Keratinocyte (primary cell): ENCODE data around the gene RNF44. TPM values are rescaled to one million over a fixed set of nuclear protein-coding genes. Genes with fewer than 3 reads are reported as not detected.

Experiments used
- DNase-seq: peaks from one replicate; pipeline ENCODE4 v3.0.0-alpha.2; 2011; ENCODE audit warnings: low read depth, missing footprints, low spot score
- FAIRE-seq: peaks from 2 replicates; lab custom pipeline; 2011; peaks lifted over from hg19 to GRCh38; lab: Jason Lieb, UNC
- H2AFZ ChIP-seq: 2 replicates; pipeline ENCODE4 v1.6.0; 2012; ENCODE audit warnings: low read length, control low read depth, inconsistent platforms; ENCODE audit not compliant: control insufficient read depth
- H3K27ac ChIP-seq: 2 replicates; pipeline ENCODE4 v1.5.1; 2011; ENCODE audit warnings: low read length; ENCODE audit not compliant: control insufficient read depth, insufficient read depth
- H3K27me3 ChIP-seq: 3 replicates; pipeline ENCODE4 v1.6.0; 2011; ENCODE audit warnings: low read length; ENCODE audit not compliant: control insufficient read depth, insufficient read depth; ENCODE audit errors: extremely low read depth
- H3K36me3 ChIP-seq, 2 experiments: 2 replicates in 1 of 2; 3 replicates in 1 of 2; pipeline ENCODE4 v1.5.1; 2011; ENCODE audit warnings: low read length in 2 of 2, mild to moderate bottlenecking in 1 of 2; ENCODE audit not compliant: control insufficient read depth in 2 of 2, insufficient read depth in 2 of 2; ENCODE audit errors: extremely low read depth in 1 of 2
- H3K4me1 ChIP-seq: 3 replicates; pipeline ENCODE4 v1.5.1; 2011; ENCODE audit warnings: low read length; ENCODE audit not compliant: control insufficient read depth, insufficient read depth; ENCODE audit errors: extremely low read depth
- H3K4me2 ChIP-seq: 3 replicates; pipeline ENCODE4 v1.6.0; 2011; ENCODE audit warnings: low read depth, low read length; ENCODE audit not compliant: control insufficient read depth, insufficient read depth; ENCODE audit errors: extremely low read depth
- H3K4me3 ChIP-seq, 3 experiments: fragments of 200-600 bp in 1 of 3; sonication (generic) in 1 of 3; 2 replicates in 2 of 3; 3 replicates in 1 of 3; pipeline ENCODE4 v1.5.1; 2011 to 2016; ENCODE audit warnings: low read length in 3 of 3, mild to moderate bottlenecking in 3 of 3, control low read depth in 2 of 3, inconsistent platforms in 1 of 3, low read depth in 1 of 3, mixed read lengths in 1 of 3, mixed run types in 1 of 3, moderate library complexity in 1 of 3; ENCODE audit not compliant: control insufficient read depth in 2 of 3, insufficient read depth in 2 of 3; ENCODE audit errors: extremely low read depth in 1 of 3
- H3K79me2 ChIP-seq: 2 replicates; pipeline ENCODE4 v1.6.0; 2012; ENCODE audit warnings: low read length; ENCODE audit not compliant: control insufficient read depth, insufficient read depth
- H3K9ac ChIP-seq: 3 replicates; pipeline ENCODE4 v1.6.0; 2011; ENCODE audit warnings: low read length; ENCODE audit not compliant: control insufficient read depth, insufficient read depth; ENCODE audit errors: extremely low read depth
- H3K9me1 ChIP-seq: 3 replicates; pipeline ENCODE4 v1.6.0; 2011; ENCODE audit warnings: low read length; ENCODE audit not compliant: control insufficient read depth, insufficient read depth; ENCODE audit errors: extremely low read depth
- H3K9me3 ChIP-seq: 2 replicates; pipeline ENCODE4 v1.5.1; 2012; ENCODE audit warnings: low read depth, low read length; ENCODE audit not compliant: control insufficient read depth
- H4K20me1 ChIP-seq: 3 replicates; pipeline ENCODE4 v1.6.0; 2011; ENCODE audit warnings: low read length; ENCODE audit not compliant: control insufficient read depth, insufficient read depth; ENCODE audit errors: extremely low read depth
- EZH2 ChIP-seq: IDR thresholded peaks from one replicate; pipeline ENCODE4 v1.6.1; 2012; ENCODE audit warnings: inconsistent platforms, mild to moderate bottlenecking, low read length, moderate library complexity
- dilution Hi-C: fragments of 300-500 bp; cut with MboI; formaldehyde crosslinking; loops from one replicate; pipeline ENCODE4 v1.7.0; 2020; ENCODE audit warnings: low sequenced_read_pairs; ENCODE audit not compliant: extremely low pct_ligation_motif_present
- polyA plus RNA-seq, 5 experiments: library from polyadenylated mRNA; depleted of rRNA in 3 of 5; stranded (reverse) in 3 of 5; stranded (forward) in 1 of 5; unstranded in 1 of 5; fragments of >200 nt; gene quantifications; 1 replicate in 1 of 5; 2 replicates in 3 of 5; 3 replicates in 1 of 5; pipeline versions ENCODE4 v1.2.1 to v1.2.3, GENCODE V29; 2011 to 2012; ENCODE audit warnings: missing spikeins in 2 of 5, low read depth in 1 of 5, low replicate concordance in 1 of 5
- TF ChIP-seq, protein P1 (sequence below), 3 experiments: IDR thresholded peaks in 1 of 3; conservative IDR thresholded peaks in 1 of 3; optimal IDR thresholded peaks in 1 of 3; 2 replicates in 2 of 3; 3 replicates in 1 of 3; pipeline versions ENCODE3 to v1.5.1; 2011; ENCODE audit warnings: low read length in 3 of 3, mild to moderate bottlenecking in 3 of 3, moderate library complexity in 2 of 3, control low read depth in 1 of 3, inconsistent platforms in 1 of 3; ENCODE audit not compliant: insufficient read depth in 2 of 3; ENCODE audit errors: extremely low read depth in 1 of 3

RNF44 gene
- polyA plus RNA-seq, 1 donor (not counting 4 experiments of a cell fraction or from before 2014, with no cell fraction given), result 5.3 TPM

DNA sequence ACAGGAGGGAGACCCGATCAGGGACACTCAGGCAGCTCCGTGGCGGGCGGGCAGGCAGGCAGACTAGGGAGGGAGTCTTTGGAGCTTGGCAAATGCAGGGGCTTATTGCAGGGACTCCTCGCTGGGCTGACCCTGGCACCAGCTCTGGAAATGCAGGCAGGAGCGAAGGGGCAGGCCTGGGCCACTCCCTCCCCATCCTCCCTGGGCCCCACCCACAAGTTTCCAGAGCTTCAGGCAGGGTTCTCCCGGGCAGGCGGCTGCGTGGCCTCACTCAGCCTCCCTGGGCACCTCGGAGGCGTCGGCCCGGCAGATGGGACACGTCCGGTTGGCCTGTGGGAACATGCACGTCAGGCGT is 8.5 kb downstream of the RNF44 start:
- Histone ChIP-seq H3K4me1 (peaks cover 22% of the 10 kb centered on the region), H3K9me3 (no peaks in the 10 kb centered on the region), H3K27ac (no peak overlapping the region), H3K79me2 (peaks cover 12% of the 10 kb centered on the region), H3K9ac (no peak overlapping the region), H3K27me3 (no peaks in the 10 kb centered on the region), H3K4me3 (no peak overlapping the region), H3K36me3 (peaks cover 18 to 35% of the 10 kb centered on the region in 2 experiments), H3K4me2 (peak overlapping the region; percentile 8), H4K20me1 (no peaks in the 10 kb centered on the region), H2AFZ (no peak overlapping the region), H3K9me1 (peaks cover 7% of the 10 kb centered on the region)
- dilution Hi-C loops, result no loop called here
- FAIRE-seq (no peak), DNase-seq (no peak)
- TF ChIP-seq EZH2, result no peak
- TF ChIP-seq, protein P1, sequence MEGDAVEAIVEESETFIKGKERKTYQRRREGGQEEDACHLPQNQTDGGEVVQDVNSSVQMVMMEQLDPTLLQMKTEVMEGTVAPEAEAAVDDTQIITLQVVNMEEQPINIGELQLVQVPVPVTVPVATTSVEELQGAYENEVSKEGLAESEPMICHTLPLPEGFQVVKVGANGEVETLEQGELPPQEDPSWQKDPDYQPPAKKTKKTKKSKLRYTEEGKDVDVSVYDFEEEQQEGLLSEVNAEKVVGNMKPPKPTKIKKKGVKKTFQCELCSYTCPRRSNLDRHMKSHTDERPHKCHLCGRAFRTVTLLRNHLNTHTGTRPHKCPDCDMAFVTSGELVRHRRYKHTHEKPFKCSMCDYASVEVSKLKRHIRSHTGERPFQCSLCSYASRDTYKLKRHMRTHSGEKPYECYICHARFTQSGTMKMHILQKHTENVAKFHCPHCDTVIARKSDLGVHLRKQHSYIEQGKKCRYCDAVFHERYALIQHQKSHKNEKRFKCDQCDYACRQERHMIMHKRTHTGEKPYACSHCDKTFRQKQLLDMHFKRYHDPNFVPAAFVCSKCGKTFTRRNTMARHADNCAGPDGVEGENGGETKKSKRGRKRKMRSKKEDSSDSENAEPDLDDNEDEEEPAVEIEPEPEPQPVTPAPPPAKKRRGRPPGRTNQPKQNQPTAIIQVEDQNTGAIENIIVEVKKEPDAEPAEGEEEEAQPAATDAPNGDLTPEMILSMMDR (optimal IDR thresholded peaks at IDR 0.05 in 1 of 3, IDR thresholded peaks at IDR 0.05 in 1 of 3, conservative IDR thresholded peaks at IDR 0.05 in 1 of 3; ENCODE audit: extremely low read depth in 1 of 3, insufficient read depth in 2 of 3, low read length in 3 of 3), result no peak

DNA sequence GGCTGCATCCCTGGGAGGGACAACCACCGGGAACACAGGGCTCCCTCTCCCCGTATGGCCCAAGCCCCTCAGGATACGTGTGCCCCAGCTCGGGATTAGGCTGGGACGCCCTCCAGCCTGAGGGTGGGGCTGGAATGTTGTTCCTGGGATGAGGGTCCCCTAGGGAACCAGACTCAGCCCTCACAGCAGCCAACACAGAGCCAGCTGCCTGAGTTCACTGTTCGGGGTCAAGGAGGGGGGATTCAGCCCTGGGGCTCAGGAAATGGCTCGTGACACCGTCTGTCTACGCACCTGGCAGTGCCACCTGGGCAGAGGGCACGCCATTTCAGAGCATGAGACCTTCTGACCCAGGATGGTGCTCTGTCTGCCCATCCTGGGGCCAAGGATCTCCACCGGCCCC is 8.9 kb downstream of the RNF44 start:
- H3K9me3 ChIP-seq, result no peaks in the 10 kb centered on the region
- H3K27me3 ChIP-seq, result no peaks in the 10 kb centered on the region
- H3K27ac ChIP-seq, result no peak overlapping the region
- no peak overlapping the region for H2AFZ ChIP-seq
- dilution Hi-C loops, result no loop called here
- H3K9me1 ChIP-seq, result peaks cover 7% of the 10 kb centered on the region
- TF ChIP-seq, protein P1 (optimal IDR thresholded peaks at IDR 0.05 in 1 of 3, IDR thresholded peaks at IDR 0.05 in 1 of 3, conservative IDR thresholded peaks at IDR 0.05 in 1 of 3; ENCODE audit: extremely low read depth in 1 of 3, insufficient read depth in 2 of 3, low read length in 3 of 3), result no peak
- no peak for TF ChIP-seq EZH2
- DNase-seq (no peak), FAIRE-seq (no peak)
- H4K20me1 ChIP-seq, result no peaks in the 10 kb centered on the region
- peaks cover 8% of the 10 kb centered on the region for H3K79me2 ChIP-seq
- H3K4me3 ChIP-seq, result no peak overlapping the region
- H3K9ac ChIP-seq, result no peak overlapping the region
- peaks cover 18 to 35% of the 10 kb centered on the region in 2 experiments for H3K36me3 ChIP-seq
- H3K4me2 ChIP-seq, result no peak overlapping the region
- H3K4me1 ChIP-seq, result peaks cover 17% of the 10 kb centered on the region
